CD4-positive, alpha-beta T cell treated with Interleukin-4 for 1 hour (primary cell): ENCODE data around the gene UBE2QL1.

ENCODE experiments used
- DNase-seq, 2 donors: peaks; one replicate each; pipeline ENCODE4 v3.0.0-alpha.2; 2020 to 2022

UBE2QL1 gene

DNA sequence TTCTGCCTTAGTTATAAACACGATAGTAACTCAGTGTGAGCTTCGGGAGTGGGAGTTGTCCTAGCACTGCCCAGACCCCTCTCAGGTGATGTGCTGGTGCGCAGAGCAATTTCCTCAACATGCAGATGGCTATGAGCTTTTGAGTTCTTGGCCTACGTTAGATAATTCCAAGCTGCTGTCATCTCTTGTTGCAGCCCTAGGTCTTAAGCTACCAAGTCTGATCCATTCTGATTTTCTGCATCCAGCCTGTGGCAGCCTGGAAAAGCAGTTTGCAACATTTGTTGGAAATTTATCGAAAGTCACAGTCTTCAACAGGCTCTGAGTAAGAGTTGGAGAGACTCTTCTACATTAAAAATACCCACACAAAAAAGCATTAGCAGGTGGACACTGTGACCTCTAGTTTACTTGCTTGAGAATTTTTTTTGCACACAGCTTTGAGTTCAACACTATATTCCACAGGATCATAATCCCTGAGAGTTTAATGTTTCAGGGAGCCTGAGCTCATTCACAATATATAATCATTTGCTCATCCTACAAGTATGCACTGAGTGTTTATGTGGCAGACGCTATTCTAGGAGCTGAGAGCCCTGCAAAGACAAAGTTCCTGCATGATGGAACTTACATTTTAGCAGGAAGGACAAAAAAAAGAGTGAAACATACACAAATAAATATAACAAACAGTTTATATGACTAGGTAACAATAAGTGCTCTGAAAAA is 91.6 kb downstream of the UBE2QL1 start:
- no peak for DNase-seq

GRCh38 chr5:6541256-6542013 is 92.8 kb downstream of the UBE2QL1 start:
- no peak for DNase-seq

DNA sequence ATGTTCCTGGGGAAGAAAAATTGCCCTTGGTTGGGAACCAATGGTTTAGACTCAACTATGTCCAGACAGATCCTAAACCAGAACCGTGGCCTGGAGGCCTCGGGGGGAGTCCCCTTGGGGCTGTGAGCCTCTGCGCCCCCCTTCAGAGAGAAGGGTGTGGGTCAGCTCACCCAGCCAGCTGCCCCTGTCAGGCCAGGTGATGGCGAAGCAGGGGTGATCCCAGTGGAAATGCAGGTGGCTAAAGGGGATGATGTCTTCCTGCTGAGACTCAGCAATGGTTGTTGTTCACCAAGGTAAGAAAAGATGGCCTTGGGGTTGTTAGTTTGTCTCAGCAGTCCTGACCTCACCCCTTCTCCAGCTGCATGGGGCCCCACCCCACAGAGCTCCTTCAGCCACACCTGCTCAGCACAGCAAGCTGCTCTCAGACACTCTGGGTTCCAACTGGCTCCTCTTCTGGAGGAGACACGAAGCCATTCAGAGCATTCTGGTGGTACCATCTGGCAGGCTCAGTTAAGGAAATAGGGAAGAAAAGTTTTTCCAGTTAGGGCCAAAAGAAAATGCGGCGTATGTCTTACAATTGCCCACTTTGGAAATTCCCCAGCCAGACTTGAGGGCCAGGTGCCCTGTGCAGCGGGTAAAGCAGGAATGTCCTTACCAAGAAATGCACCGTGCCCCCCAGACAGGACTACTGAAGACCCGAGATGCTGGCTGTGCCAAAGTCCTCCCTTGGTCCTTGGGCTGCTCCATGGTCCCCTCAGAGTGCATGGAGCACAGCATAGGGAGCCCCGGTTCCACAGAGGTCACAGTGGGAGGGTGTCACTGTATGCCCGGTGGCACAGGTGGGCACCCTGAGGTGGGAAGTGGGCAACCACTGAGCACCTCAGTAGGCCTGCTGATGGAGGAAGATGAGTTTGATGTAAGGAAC is 94.0 kb downstream of the UBE2QL1 start:
- no peak for DNase-seq

DNA sequence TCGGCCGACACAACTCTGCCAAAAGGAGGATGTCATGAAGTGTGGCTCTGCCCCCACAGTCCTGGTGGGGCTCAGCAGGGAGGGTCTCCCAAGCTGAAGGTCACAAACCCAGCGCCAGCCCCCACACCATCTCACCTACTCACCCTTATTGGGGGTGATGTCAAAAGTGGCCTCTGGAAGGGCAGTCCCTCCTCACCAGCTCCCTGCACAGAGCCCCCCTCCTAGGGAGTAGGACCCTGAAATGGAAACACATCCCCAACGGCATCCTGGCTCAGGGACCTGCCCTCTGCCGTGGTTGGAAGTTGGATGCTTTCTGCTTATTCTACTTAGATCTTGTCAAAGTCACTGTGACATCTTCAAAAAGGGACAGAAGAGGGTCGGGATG is 94.7 kb downstream of the UBE2QL1 start:
- DNase-seq = no peak

DNA sequence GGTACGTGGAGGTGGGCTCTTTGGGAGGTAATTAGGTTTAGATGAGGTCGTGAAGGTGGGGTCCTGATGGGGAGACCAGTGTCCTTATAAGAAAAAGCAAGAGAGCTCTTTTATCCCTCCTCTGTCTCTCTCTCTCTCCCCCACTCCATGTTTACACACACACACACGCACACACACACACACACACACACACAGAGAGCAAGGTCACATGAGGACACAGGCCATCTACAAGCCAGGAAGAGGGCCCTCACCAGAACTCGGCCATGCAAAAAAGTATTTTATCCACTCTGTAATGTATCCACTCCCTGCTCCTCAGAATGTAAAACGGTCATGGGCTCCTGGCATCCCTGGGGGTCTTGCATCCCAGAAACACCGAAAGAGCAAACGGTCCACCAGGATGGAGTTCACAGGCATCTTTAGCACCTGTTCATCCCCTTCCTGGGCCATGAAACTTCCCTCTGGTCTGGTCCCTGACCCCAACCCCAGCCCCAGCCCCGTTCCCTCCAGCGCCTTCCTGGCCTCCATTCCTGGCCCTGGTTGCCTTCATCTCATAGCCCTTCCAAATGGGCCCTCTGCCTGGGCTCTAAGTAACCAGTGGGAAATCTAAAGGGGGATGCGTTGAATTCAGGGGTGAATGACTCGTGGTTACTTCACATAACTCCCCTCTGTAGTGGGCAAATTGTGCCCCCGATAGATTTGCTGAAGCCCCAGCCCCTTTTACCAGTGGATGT is 95.3 kb downstream of the UBE2QL1 start:
- no peak for DNase-seq
